HepG2 (cell line): ENCODE results near the gene ARL6. TPM values are rescaled to one million over a fixed set of nuclear protein-coding genes. Genes with fewer than 3 reads are reported as not detected.

Experiments used
- ATAC-seq: fragments of 200-7000 bp; cut with Tn5 transposase; 3 replicates; pipeline ENCODE4 v1.9.1; 2020; ENCODE audit warnings: mild to moderate bottlenecking, moderate library complexity
- BruUV-seq: library from RNA; stranded (reverse); fragments of 400-500 nt; replicated peaks from 2 replicates; lab custom pipeline; 2021; lab: Mats Ljungman, UMichigan
- CTCF ChIA-PET: fragments of 300-600 bp; formaldehyde crosslinking; extraction: SDS; loops from one replicate; lab custom pipeline; 2021; ENCODE audit warnings: low total read pairs, inconsistent platforms, low intra/inter-chr PET ratio; lab: Yijun Ruan, JAX
- POLR2A ChIA-PET: fragments of 350-600 bp; sonication (Branson Sonifier 250); formaldehyde crosslinking; loops from one replicate; lab custom pipeline; 2020; ENCODE audit warnings: antibody characterized with exemption, inconsistent platforms; lab: Yijun Ruan, JAX
- DNase-seq: peaks from one replicate; pipeline ENCODE4 v3.0.0-alpha.2; 2015; ENCODE audit warnings: low spot score
- FAIRE-seq: peaks from 3 replicates; lab custom pipeline; 2011; peaks lifted over from hg19 to GRCh38; lab: Jason Lieb, UNC
- H2AFZ ChIP-seq: one replicate; pipeline ENCODE4 v1.6.1; 2011; ENCODE audit warnings: low read length, inconsistent platforms
- H3K27ac ChIP-seq: fragments of 300-600 bp; 3 replicates; pipeline ENCODE4 v1.8.0; 2011; ENCODE audit warnings: mixed run types, mild to moderate bottlenecking, mixed read lengths, low read length, inconsistent platforms; ENCODE audit not compliant: insufficient read depth; ENCODE audit errors: extremely low read length
- H3K27me3 ChIP-seq, 2 experiments: fragments of 200-600 bp in 1 of 2; 2 replicates in 1 of 2; 3 replicates in 1 of 2; pipeline versions ENCODE4 v1.6.0 to v1.8.0; 2011; ENCODE audit warnings: low read length in 2 of 2, mild to moderate bottlenecking in 2 of 2, moderate library complexity in 2 of 2, inconsistent platforms in 1 of 2; ENCODE audit not compliant: insufficient read depth in 2 of 2, control insufficient read depth in 1 of 2
- H3K36me3 ChIP-seq, 2 experiments: fragments of 200-600 bp in 1 of 2; replicated peaks in 1 of 2; 2 replicates in 1 of 2; 3 replicates in 1 of 2; pipeline versions ENCODE4 v1.5.1 to v1.8.0; 2011; ENCODE audit warnings: low read length in 2 of 2, inconsistent platforms in 1 of 2; ENCODE audit not compliant: insufficient read depth in 2 of 2, control insufficient read depth in 1 of 2
- H3K4me1 ChIP-seq: 2 replicates; pipeline ENCODE4 v1.5.1; 2012; ENCODE audit warnings: low read length, inconsistent platforms; ENCODE audit not compliant: insufficient read depth
- H3K4me2 ChIP-seq: 2 replicates; pipeline ENCODE4 v1.6.0; 2011; ENCODE audit warnings: low read depth, low read length, inconsistent platforms
- H3K4me3 ChIP-seq, 3 experiments: fragments of 200-600 bp in 1 of 3; sonication (generic), shearing (Covaris generic) in 1 of 3; replicated peaks in 1 of 3; 2 replicates each; pipeline ENCODE4 v1.5.1; 2011 to 2016; ENCODE audit warnings: low read length in 3 of 3, inconsistent platforms in 2 of 3, low read depth in 2 of 3, mild to moderate bottlenecking in 2 of 3, control low read depth in 1 of 3, mixed read lengths in 1 of 3; ENCODE audit not compliant: insufficient read depth in 1 of 3
- H3K79me2 ChIP-seq: one replicate; pipeline ENCODE4 v1.6.1; 2011; ENCODE audit warnings: low read length, inconsistent platforms; ENCODE audit not compliant: insufficient read depth
- H3K9ac ChIP-seq: 2 replicates; pipeline ENCODE4 v1.6.0; 2011; ENCODE audit warnings: mild to moderate bottlenecking, low read depth, low read length, inconsistent platforms; ENCODE audit not compliant: insufficient read depth
- H3K9me3 ChIP-seq: 2 replicates; pipeline ENCODE4 v1.5.1; 2012; ENCODE audit warnings: mild to moderate bottlenecking, low read length
- H4K20me1 ChIP-seq: 2 replicates; pipeline ENCODE4 v1.6.0; 2011; ENCODE audit warnings: inconsistent platforms, mild to moderate bottlenecking, low read length, moderate library complexity; ENCODE audit not compliant: insufficient read depth
- ARNT ChIP-seq: fragments of 450-650 bp; IDR thresholded peaks from 2 replicates; pipeline ENCODE4 v1.6.1; 2017
- BRD4 ChIP-seq: sonication (generic); formaldehyde crosslinking; IDR thresholded peaks from 2 replicates; pipeline ENCODE4 v1.4.0; 2020; ENCODE audit warnings: missing genetic modification reagents
- CBX1 ChIP-seq: IDR thresholded peaks from one replicate; pipeline ENCODE4 v1.6.1; 2016; ENCODE audit warnings: antibody characterized with exemption, low read depth
- CEBPB ChIP-seq: IDR thresholded peaks from 2 replicates; pipeline ENCODE4 v1.6.1; 2011; ENCODE audit warnings: low read depth, low read length, improper control_type of control experiment, borderline replicate concordance
- CEBPG ChIP-seq: IDR thresholded peaks from 2 replicates; pipeline ENCODE4 v1.6.1; 2016
- EED ChIP-seq: sonication (generic); formaldehyde crosslinking; IDR thresholded peaks from 2 replicates; pipeline ENCODE4 v1.5.0; 2020; ENCODE audit warnings: mild to moderate bottlenecking, missing genetic modification reagents
- FOXK1 ChIP-seq: sonication (generic); formaldehyde crosslinking; IDR thresholded peaks from 2 replicates; pipeline ENCODE4 v1.4.0; 2020; ENCODE audit warnings: low read depth, missing genetic modification reagents, borderline replicate concordance
- HOXA5 ChIP-seq: sonication (generic); formaldehyde crosslinking; IDR thresholded peaks from 2 replicates; pipeline ENCODE4 v1.4.0; 2020; ENCODE audit warnings: missing genetic modification reagents
- ISL2 ChIP-seq: sonication (generic); formaldehyde crosslinking; IDR thresholded peaks from 2 replicates; pipeline ENCODE4 v1.5.0; 2020; ENCODE audit warnings: missing genetic modification reagents
- NAIF1 ChIP-seq: sonication (generic); formaldehyde crosslinking; IDR thresholded peaks from 2 replicates; pipeline ENCODE4 v1.5.0; 2020; ENCODE audit warnings: mild to moderate bottlenecking, missing genetic modification reagents, borderline replicate concordance
- PPARG ChIP-seq: conservative IDR thresholded peaks from 2 replicates; pipeline ENCODE4 v1.6.1; 2016; ENCODE audit warnings: missing biosample characterization, missing genetic modification reagents
- RELA ChIP-seq: sonication (generic); formaldehyde crosslinking; IDR thresholded peaks from 2 replicates; pipeline ENCODE4 v1.4.0; 2020; ENCODE audit warnings: missing genetic modification reagents
- SYNCRIP ChIP-seq: fragments of 200-400 bp; formaldehyde crosslinking; IDR thresholded peaks from 2 replicates; pipeline ENCODE4 v1.6.1; 2018; ENCODE audit warnings: mild to moderate bottlenecking, low read depth, low read length; ENCODE audit not compliant: insufficient read depth
- U2AF2 ChIP-seq: fragments of 200-400 bp; formaldehyde crosslinking; IDR thresholded peaks from 2 replicates; pipeline ENCODE4 v1.6.1; 2017; ENCODE audit warnings: low read depth, mild to moderate bottlenecking, low read length
- ZFP36 ChIP-seq: fragments of 150-350 bp; IDR thresholded peaks from 2 replicates; pipeline ENCODE4 v1.6.1; 2018; ENCODE audit warnings: borderline replicate concordance, low read length, low read depth; ENCODE audit not compliant: partially characterized antibody
- ZNF143 ChIP-seq: sonication (generic); formaldehyde crosslinking; IDR thresholded peaks from 2 replicates; pipeline ENCODE4 v1.4.0; 2020; ENCODE audit warnings: missing genetic modification reagents
- ZNF275 ChIP-seq: sonication (generic); formaldehyde crosslinking; IDR thresholded peaks from 2 replicates; pipeline ENCODE4 v1.8.0; 2022; ENCODE audit warnings: missing genetic modification reagents, mild to moderate bottlenecking, inconsistent platforms, borderline replicate concordance
- ZNF3 ChIP-seq: IDR thresholded peaks from 2 replicates; pipeline ENCODE4 v1.7.0; 2017; ENCODE audit warnings: inconsistent platforms
- ZNF460 ChIP-seq: sonication (generic); formaldehyde crosslinking; IDR thresholded peaks from 2 replicates; pipeline ENCODE4 v1.5.1; 2020; ENCODE audit warnings: missing genetic modification reagents, mild to moderate bottlenecking, borderline replicate concordance
- ZNF530 ChIP-seq: sonication (generic); formaldehyde crosslinking; IDR thresholded peaks from 2 replicates; pipeline ENCODE4 v1.5.0; 2020; ENCODE audit warnings: low read depth, mild to moderate bottlenecking, missing genetic modification reagents
- ZNF549 ChIP-seq: sonication (generic); formaldehyde crosslinking; IDR thresholded peaks from 2 replicates; pipeline ENCODE4 v1.5.0; 2020; ENCODE audit warnings: missing genetic modification reagents
- ZNF557 ChIP-seq: sonication (generic); formaldehyde crosslinking; IDR thresholded peaks from 2 replicates; pipeline ENCODE4 v1.4.0; 2020; ENCODE audit warnings: missing genetic modification reagents
- ZNF670 ChIP-seq: sonication (generic); formaldehyde crosslinking; IDR thresholded peaks from 2 replicates; pipeline ENCODE4 v1.8.0; 2022; ENCODE audit warnings: mild to moderate bottlenecking, missing genetic modification reagents, borderline replicate concordance
- WGBS: methylation state at CpG from one replicate; pipeline ENCODE4 v1.1.6; 2017; ENCODE audit warnings: low lambda C conversion rate; 5-methylcytosine and 5-hydroxymethylcytosine counted together
- in situ Hi-C: cut with HindIII; loops from 2 replicates; pipeline ENCODE4 v1.10.0; 2017; ENCODE audit warnings: low pct_unique_long_range_greater_than_20kb; ENCODE audit not compliant: extremely low pct_ligation_motif_present
- intact Hi-C: fragments of 100-400 bp; cut with micrococcal nuclease; formaldehyde crosslinking; loops from one replicate; pipeline ENCODE4 v1.10.0; 2022; ENCODE audit not compliant: unreplicated experiment
- polyA plus RNA-seq, 8 experiments: library from polyadenylated mRNA; depleted of rRNA in 3 of 8; stranded (reverse) in 7 of 8; unstranded in 1 of 8; fragments of >200 nt; fragmentation: Illumina TruSeq in 4 of 8; extraction: Trizol in 4 of 8; gene quantifications; 2 replicates each; pipeline versions ENCODE4 v1.2.1 to v1.2.3, GENCODE V29; 2011 to 2016; ENCODE audit warnings: low read depth in 4 of 8, missing spikeins in 1 of 8, mixed read lengths in 1 of 8; ENCODE audit not compliant: insufficient read depth in 1 of 8
- total RNA-seq, 5 experiments: library from RNA; depleted of rRNA; stranded (reverse); fragments of >200 nt; fragmentation: Illumina TruSeq; extraction: Trizol; gene quantifications; 2 replicates each; pipeline ENCODE4 v1.2.3, GENCODE V29; 2016; ENCODE audit warnings: low read depth in 1 of 5

ARL6 gene
- total and polyA plus RNA-seq, 2 of the 13 experiments (the other 11 are each of a cell fraction or from before 2014, with no cell fraction given) = 1.3 to 3.7 TPM

DNA sequence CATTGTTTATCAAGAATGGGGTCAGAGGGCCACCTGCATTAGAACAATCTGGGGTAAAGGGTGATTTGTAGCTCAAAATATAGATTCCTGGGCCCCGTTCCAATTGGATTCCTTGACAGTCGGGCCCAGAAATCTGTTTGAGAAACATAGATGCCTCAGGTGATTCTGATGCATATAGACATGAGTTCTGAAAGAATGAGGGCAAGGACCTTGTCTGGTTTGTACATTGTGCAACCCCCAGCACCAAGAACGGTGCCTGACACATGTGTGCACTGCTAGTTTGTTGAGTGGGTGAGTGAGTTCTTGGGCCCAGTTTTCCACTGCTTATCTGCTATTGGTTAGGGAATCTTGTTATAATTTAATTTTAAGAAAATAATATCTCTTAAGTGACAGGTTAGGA lies 73.8 kb downstream of the ARL6 start:
- peak; percentile 26; the same call in 1 of the 2 replicates for TF ChIP-seq CEBPG (CRISPR knock-in tag)
- TF ChIP-seq ARNT = no peak
- TF ChIP-seq PPARG = no peak
- TF ChIP-seq CEBPB = 0 out of 2 replicates have a peak, but pooled peaks have one; percentile 42
- TF ChIP-seq ZNF3 (CRISPR knock-in tag) = peak; percentile 59; the same call in 1 of the 2 replicates
- FAIRE-seq (no peak), DNase-seq (no peak), ATAC-seq (no peak)
- ChIA-PET CTCF (no interaction called here), POLR2A (no interaction called here)
- WGBS = 89% methylated on average over 3 of the region's 3 CpGs
- Histone ChIP-seq H3K4me3 (no peak overlapping the region), H3K9ac (no peak overlapping the region), H3K4me1 (peaks cover 8% of the 10 kb centered on the region), H3K27ac (no peak overlapping the region), H3K79me2 (peaks cover 6% of the 10 kb centered on the region), H3K9me3 (no peaks in the 10 kb centered on the region), H4K20me1 (no peaks in the 10 kb centered on the region), H3K4me2 (no peak overlapping the region), H3K36me3 (no peaks in the 10 kb centered on the region), H3K27me3 (no peaks in the 10 kb centered on the region), H2AFZ (no peak overlapping the region)
- in situ Hi-C loops (no loop called here), intact Hi-C loops (no loop called here)
- BruUV-seq = no TSS peak

DNA sequence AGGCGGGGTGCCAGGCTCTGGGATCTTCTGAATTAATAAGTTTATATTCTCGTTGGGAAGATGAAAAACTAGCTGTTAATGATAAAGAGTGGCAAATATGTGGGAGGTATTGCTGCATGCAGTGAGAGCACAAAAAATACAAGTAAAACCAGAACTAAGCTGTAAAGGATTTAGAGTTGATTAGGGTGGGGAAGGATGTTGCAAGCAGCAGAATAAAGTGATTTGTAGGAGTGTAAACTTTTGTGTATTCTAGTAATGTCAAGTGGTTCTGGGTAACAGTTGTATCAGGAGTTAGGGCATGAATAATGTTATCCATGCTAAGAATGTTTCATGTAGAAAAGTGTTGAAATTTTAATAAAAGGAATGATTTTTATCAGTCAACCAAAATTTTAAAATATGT lies 75.4 kb downstream of the ARL6 start:
- Histone ChIP-seq H3K4me2 (no peak overlapping the region), H3K79me2 (peaks cover 6% of the 10 kb centered on the region), H2AFZ (no peak overlapping the region), H3K9ac (no peak overlapping the region), H3K27me3 (no peaks in the 10 kb centered on the region), H3K9me3 (no peaks in the 10 kb centered on the region), H3K4me1 (peaks cover 8% of the 10 kb centered on the region; the same call in 1 of the 2 replicates), H3K27ac (no peak overlapping the region), H4K20me1 (no peaks in the 10 kb centered on the region), H3K4me3 (no peak overlapping the region), H3K36me3 (no peaks in the 10 kb centered on the region)
- intact Hi-C loops (no loop called here), in situ Hi-C loops (no loop called here)
- 96% methylated on average over 2 of the region's 2 CpGs for whole genome bisulfite sequencing
- BruUV-seq = no TSS peak
- ATAC-seq (no peak), FAIRE-seq (no peak), DNase-seq (no peak)
- ChIA-PET CTCF (no interaction called here), POLR2A (no interaction called here)
- no peak for TF ChIP-seq RELA
- TF ChIP-seq ISL2 (CRISPR knock-in tag) = no peak
- TF ChIP-seq EED (CRISPR knock-in tag) = no peak
- no peak for TF ChIP-seq ZNF670
- TF ChIP-seq ZNF557 (CRISPR knock-in tag) = no peak
- no peak for TF ChIP-seq BRD4 (CRISPR knock-in tag)
- TF ChIP-seq CBX1 = no peak
- TF ChIP-seq HOXA5 (CRISPR knock-in tag) = no peak
- TF ChIP-seq SYNCRIP = no peak
- TF ChIP-seq ZNF530 (CRISPR knock-in tag) = no peak
- TF ChIP-seq ZNF460 (CRISPR knock-in tag) = no peak
- TF ChIP-seq ZFP36 = no peak
- no peak for TF ChIP-seq FOXK1
- no peak for TF ChIP-seq ZNF549
- TF ChIP-seq ZNF275 (CRISPR knock-in tag) = no peak
- no peak for TF ChIP-seq U2AF2
- TF ChIP-seq NAIF1 (CRISPR knock-in tag) = no peak
- TF ChIP-seq ZNF143 (CRISPR knock-in tag) = no peak
